Smooth muscle cell of the coronary artery (primary cell): ENCODE data around the gene MICA. TPM values are rescaled to one million over a fixed set of nuclear protein-coding genes. Genes with fewer than 3 reads are reported as not detected.

ENCODE experiments used
- total RNA-seq: library from RNA; depleted of rRNA; stranded (reverse); fragments of >200 nt; gene quantifications from 2 replicates; pipeline ENCODE4 v1.2.3, GENCODE V29; 2014; ENCODE audit warnings: low replicate concordance

MICA gene
- 31.5 and 118 TPM in 2 replicates for total RNA-seq

GRCh38 chr6:31403283-31404060 lies at the start of gene MICA:
TSS of gene MICA (plus strand) at chr6:31403595. CDS start at chr6:31403633, 38 bp downstream.

GRCh38 chr6:31356946-31357466 lies 46.4 kb upstream of the MICA start, which contains the start of gene HLA-B:
TSS of gene HLA-B (minus strand) at chr6:31357179. CDS start at chr6:31357158, 21 bp downstream.

Other genes with a start within 250 kb of the MICA start
- 13.1 and 14.2 TPM in 2 replicates for gene CCHCR1, start 245.8 kb upstream of the MICA start, total RNA-seq
- 1.3 and 6.6 TPM in 2 replicates for gene TCF19, start 245.0 kb upstream of the MICA start, total RNA-seq
- not detected in 2 replicates for gene POU5F1, start 232.9 kb upstream of the MICA start, total RNA-seq
- gene HLA-C, start 131.5 kb upstream of the MICA start, total RNA-seq = 103 and 155 TPM in 2 replicates
- gene HLA-B, start 46.4 kb upstream of the MICA start, total RNA-seq = 195 and 476 TPM in 2 replicates
- gene MICB, start 94.5 kb downstream of the MICA start, total RNA-seq = 5.5 and 8.8 TPM in 2 replicates
- gene MCCD1, start 125.4 kb downstream of the MICA start, total RNA-seq = not detected in 2 replicates
- gene DDX39B, start 138.4 kb downstream of the MICA start, total RNA-seq = 238 and 398 TPM in 2 replicates
- gene ATP6V1G2, start 143.0 kb downstream of the MICA start, total RNA-seq = 2.6 and 6.0 TPM in 2 replicates
- 26.1 and 28.2 TPM in 2 replicates for gene NFKBIL1, start 144.0 kb downstream of the MICA start, total RNA-seq
- gene LTA, start 168.7 kb downstream of the MICA start, total RNA-seq = not detected in 2 replicates
- not detected in 2 replicates for gene TNF, start 172.0 kb downstream of the MICA start, total RNA-seq
- gene LTB, start 178.8 kb downstream of the MICA start, total RNA-seq = not detected in 2 replicates
- gene LST1, start 182.7 kb downstream of the MICA start, total RNA-seq = 0.30 TPM in 1 of 2 replicates, not detected in the other
- gene NCR3, start 189.4 kb downstream of the MICA start, total RNA-seq = not detected in 2 replicates
- not detected in 2 replicates for gene AIF1, start 211.6 kb downstream of the MICA start, total RNA-seq
- gene PRRC2A, start 217.1 kb downstream of the MICA start, total RNA-seq = 13.9 and 24.8 TPM in 2 replicates
- gene BAG6, start 249.1 kb downstream of the MICA start, total RNA-seq = 54.9 and 100 TPM in 2 replicates